Cardiac fibroblast (primary cell): ENCODE measurements around the gene GPRC5B.

ENCODE experiments used
- DNase-seq, 2 donors: peaks; one replicate each; pipeline versions ENCODE4 v3.0.0 to v3.0.0-alpha.2; 2010; ENCODE audit warnings: low read depth in 2 of 2
- H3K4me3 ChIP-seq, 2 donors: replicated peaks in 1 of 2; 1 replicate in 1 of 2; 2 replicates in 1 of 2; pipeline ENCODE4 v1.5.1; 2011; ENCODE audit warnings: low read depth in 2 of 2, low read length in 2 of 2, mild to moderate bottlenecking in 2 of 2, moderate library complexity in 1 of 2
- CTCF ChIP-seq: IDR thresholded peaks from one replicate; pipeline ENCODE4 v1.5.1; 2011; ENCODE audit warnings: low read depth, mild to moderate bottlenecking, low read length, inconsistent platforms

The GPRC5B gene

GRCh38 chr16:19859166-19859565, 25.5 kb downstream of the GPRC5B start:
- no peak for TF ChIP-seq CTCF
- H3K4me3 ChIP-seq = no peak overlapping the region

GRCh38 chr16:19858340-19859018, 26.2 kb downstream of the GPRC5B start:
- no peak overlapping the region for H3K4me3 ChIP-seq
- peak; percentile 15 to 61 for DNase-seq
- no peak for TF ChIP-seq CTCF

More at GRCh38 chr16:19859166-19859565, 25.5 kb downstream of the GPRC5B start:
- no peak for DNase-seq

- no peak for DNase-seq
- no peak overlapping the region for H3K4me3 ChIP-seq
- TF ChIP-seq CTCF = no peak
Measured at GRCh38 chr16:19857593-19858339, 26.9 kb downstream of the GPRC5B start.

GRCh38 chr16:19856120-19856519, 28.5 kb downstream of the GPRC5B start:
- TF ChIP-seq CTCF = no peak
- DNase-seq = no peak
- no peak overlapping the region for H3K4me3 ChIP-seq

GRCh38 chr16:19854543-19854876, 30.1 kb downstream of the GPRC5B start:
- no peak overlapping the region for H3K4me3 ChIP-seq
- no peak for TF ChIP-seq CTCF
- no peak for DNase-seq

- no peak overlapping the region for H3K4me3 ChIP-seq
- no peak for TF ChIP-seq CTCF
- no peak for DNase-seq
Measured at GRCh38 chr16:19853742-19854542, 30.7 kb downstream of the GPRC5B start.
